Measurements from ENCODE around the gene OR12D3. TPM values are rescaled to one million over a fixed set of nuclear protein-coding genes. Genes with fewer than 3 reads are reported as not detected.

The OR12D3 gene
- total RNA-seq, 1 donor from 2014 or later, result not detected

DNA sequence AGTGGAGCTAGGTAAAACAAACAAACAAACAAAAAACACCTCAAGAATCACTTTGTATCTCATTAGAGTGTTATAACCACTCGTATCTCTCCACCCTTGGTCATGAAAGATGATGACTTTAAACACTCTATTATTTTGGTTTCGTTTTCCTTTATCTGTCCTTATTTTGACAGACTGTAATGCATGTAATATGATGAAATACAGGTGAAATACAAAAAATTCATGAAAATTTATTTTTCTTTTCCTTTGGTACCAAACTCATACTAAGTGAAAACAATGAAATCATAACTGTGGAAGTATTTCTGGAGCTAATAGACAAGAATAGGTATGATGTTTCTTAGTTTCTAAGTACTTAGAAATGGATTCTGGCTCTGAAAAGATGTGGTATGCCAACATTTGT is 24.4 kb upstream of the OR12D3 start:
- Mint-ChIP-seq H3K27ac (no peak overlapping the region), H3K9me3 (no peaks in the 10 kb centered on the region), H3K27me3 (peaks cover 23% of the 10 kb centered on the region), H3K4me1 (ENCODE audit: unreplicated experiment) (no peaks in the 10 kb centered on the region), H3K4me3 (no peak overlapping the region), H3K36me3 (no peaks in the 10 kb centered on the region)
- TF ChIP-seq, protein P1, sequence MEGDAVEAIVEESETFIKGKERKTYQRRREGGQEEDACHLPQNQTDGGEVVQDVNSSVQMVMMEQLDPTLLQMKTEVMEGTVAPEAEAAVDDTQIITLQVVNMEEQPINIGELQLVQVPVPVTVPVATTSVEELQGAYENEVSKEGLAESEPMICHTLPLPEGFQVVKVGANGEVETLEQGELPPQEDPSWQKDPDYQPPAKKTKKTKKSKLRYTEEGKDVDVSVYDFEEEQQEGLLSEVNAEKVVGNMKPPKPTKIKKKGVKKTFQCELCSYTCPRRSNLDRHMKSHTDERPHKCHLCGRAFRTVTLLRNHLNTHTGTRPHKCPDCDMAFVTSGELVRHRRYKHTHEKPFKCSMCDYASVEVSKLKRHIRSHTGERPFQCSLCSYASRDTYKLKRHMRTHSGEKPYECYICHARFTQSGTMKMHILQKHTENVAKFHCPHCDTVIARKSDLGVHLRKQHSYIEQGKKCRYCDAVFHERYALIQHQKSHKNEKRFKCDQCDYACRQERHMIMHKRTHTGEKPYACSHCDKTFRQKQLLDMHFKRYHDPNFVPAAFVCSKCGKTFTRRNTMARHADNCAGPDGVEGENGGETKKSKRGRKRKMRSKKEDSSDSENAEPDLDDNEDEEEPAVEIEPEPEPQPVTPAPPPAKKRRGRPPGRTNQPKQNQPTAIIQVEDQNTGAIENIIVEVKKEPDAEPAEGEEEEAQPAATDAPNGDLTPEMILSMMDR (conservative IDR thresholded peaks at IDR 0.05), result no peak
- DNase-seq (ENCODE audit: extremely low spot score, unreplicated experiment), result no peak

DNA sequence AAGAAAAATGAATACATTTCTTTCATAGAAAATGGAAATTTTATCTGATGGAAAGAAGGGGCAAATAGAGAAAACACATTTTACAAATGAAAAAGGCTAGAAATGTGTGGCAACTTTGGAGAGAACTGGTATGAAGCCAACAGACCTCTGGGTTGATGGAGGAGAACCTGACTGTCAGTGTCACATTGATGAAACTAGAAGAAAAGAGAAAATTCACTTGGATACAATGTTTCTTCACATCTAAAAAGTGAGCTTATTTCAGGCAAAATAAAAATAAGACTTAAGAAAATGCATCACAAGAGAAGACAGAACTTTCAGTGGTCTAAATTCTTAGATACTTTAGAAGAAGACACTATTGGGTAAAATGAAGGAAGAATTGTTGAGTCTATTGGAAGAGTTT is 20.2 kb upstream of the OR12D3 start, which contains the start of gene OR12D2:
Gene OR12D2 (plus strand): TSS at position 301 of the 400 bp plus-strand sequence. CDS start 1,069 bp downstream, outside the sequence.
- H3K4me1 Mint-ChIP-seq (ENCODE audit: unreplicated experiment), result no peaks in the 10 kb centered on the region
- no peaks in the 10 kb centered on the region for H3K9me3 Mint-ChIP-seq
- H3K36me3 Mint-ChIP-seq, result no peaks in the 10 kb centered on the region
- no peak for DNase-seq (ENCODE audit: extremely low spot score, unreplicated experiment)
- no peak within 1 kb of the TSS for H3K27ac Mint-ChIP-seq
- no peak within 1 kb of the TSS for H3K4me3 Mint-ChIP-seq
- peaks cover 20% of the 10 kb centered on the region for H3K27me3 Mint-ChIP-seq
- TF ChIP-seq, protein P1 (conservative IDR thresholded peaks at IDR 0.05), result no peak

DNA sequence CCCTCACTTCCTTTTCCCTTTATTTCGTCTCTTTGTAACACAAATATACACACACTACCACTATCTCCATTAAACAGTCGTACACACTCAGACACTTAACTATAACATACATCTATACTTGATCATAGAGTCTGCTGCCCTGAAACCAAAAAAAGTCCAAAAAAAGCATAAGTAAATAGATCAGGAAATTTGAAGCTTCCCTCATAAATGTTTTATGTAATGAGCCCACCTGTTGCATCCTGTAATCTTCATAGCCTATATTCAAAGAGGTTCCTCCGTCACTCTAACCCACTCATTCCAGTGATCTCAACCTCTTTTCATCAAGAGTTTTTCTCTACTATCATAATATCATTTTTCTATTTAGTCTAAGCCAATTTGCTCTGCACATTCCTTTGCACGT is 13.4 kb upstream of the OR12D3 start:
- TF ChIP-seq, protein P1 (conservative IDR thresholded peaks at IDR 0.05), result no peak
- H3K4me3 Mint-ChIP-seq, result no peak overlapping the region
- H3K4me1 Mint-ChIP-seq (ENCODE audit: unreplicated experiment), result no peaks in the 10 kb centered on the region
- H3K27ac Mint-ChIP-seq, result no peak overlapping the region
- no peak for DNase-seq (ENCODE audit: extremely low spot score, unreplicated experiment)
- H3K27me3 Mint-ChIP-seq, result peaks cover 22% of the 10 kb centered on the region
- H3K9me3 Mint-ChIP-seq, result no peaks in the 10 kb centered on the region
- no peaks in the 10 kb centered on the region for H3K36me3 Mint-ChIP-seq

DNA sequence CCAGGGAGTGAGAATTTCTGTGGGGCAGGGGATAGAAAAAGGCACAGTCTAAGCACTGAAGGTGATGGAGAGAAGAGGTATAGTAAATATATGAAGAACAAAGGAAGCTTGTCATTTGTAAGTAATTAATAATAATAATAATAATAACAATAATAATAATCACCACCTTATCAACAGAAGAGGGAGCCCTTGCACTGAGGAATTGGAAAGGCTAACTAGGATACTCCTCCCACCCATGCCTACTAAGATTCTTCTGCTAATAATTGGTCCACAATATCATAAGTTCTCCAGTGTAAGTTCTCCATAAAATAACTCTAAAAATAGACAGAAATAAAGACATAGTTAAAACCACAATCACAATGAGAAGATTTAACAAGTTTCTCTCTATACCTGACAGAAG is 912 bp upstream of the OR12D3 start:
- Mint-ChIP-seq H3K36me3 (no peaks in the 10 kb centered on the region), H3K27ac (no peak overlapping the region), H3K4me3 (no peak overlapping the region), H3K4me1 (ENCODE audit: unreplicated experiment) (no peaks in the 10 kb centered on the region), H3K27me3 (peaks cover 16% of the 10 kb centered on the region), H3K9me3 (no peaks in the 10 kb centered on the region)
- TF ChIP-seq, protein P1 (conservative IDR thresholded peaks at IDR 0.05), result peak; percentile 61
- DNase-seq (ENCODE audit: extremely low spot score, unreplicated experiment), result no peak

DNA sequence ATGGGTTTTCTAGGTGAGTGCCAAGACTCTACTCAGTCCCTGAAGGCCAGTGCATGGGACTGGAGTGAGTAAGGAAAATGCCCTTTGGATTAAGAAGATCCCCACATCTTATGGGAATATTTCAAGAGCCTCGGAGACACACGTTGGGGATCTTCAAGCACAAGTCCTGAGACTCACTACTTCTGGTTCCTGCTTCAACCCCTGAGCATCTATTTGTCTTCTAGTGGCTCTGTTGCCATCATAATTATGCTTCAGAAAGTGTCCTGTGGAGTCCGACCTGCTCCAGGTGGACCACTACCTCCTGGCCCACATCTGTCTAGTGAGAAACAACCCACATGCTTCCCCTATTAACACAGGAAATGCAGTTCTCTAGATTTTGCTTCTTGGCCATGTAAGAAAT is 6.3 kb downstream of the OR12D3 start, which contains the start of gene OR5V1:
Gene OR5V1 (minus strand): TSS at position 101 of the 400 bp plus-strand sequence. CDS start 12,670 bp downstream, outside the sequence.
- TF ChIP-seq, protein P1 (conservative IDR thresholded peaks at IDR 0.05), result no peak
- DNase-seq (ENCODE audit: extremely low spot score, unreplicated experiment), result no peak
- H3K9me3 Mint-ChIP-seq, result no peaks in the 10 kb centered on the region

DNA sequence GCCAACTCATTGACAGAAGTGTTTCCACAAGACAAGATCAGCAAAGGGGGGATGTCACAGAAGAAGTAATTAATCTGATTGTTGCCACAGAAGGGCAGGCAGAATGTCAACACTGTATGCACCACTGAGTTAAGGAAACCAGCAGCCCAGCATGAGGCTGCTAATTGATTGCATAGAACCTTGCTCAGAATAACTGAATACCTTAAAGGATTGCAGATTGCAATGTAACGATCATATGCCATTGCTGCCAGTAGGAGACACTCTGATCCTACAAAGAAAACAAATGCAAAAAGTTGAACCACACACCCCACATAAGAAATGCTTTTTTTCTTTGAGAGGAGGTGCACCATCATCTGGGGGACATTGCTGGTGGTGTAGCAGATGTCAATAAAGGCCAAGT is 19.5 kb downstream of the OR12D3 start:
- Mint-ChIP-seq H3K27me3 (peaks cover 11% of the 10 kb centered on the region), H3K36me3 (no peaks in the 10 kb centered on the region), H3K4me3 (no peak overlapping the region), H3K4me1 (ENCODE audit: unreplicated experiment) (no peaks in the 10 kb centered on the region), H3K27ac (no peak overlapping the region), H3K9me3 (no peaks in the 10 kb centered on the region)
- TF ChIP-seq, protein P1 (conservative IDR thresholded peaks at IDR 0.05), result no peak
- no peak for DNase-seq (ENCODE audit: extremely low spot score, unreplicated experiment)

More for the DNA sequence above, 6.3 kb downstream of the OR12D3 start, which contains the start of gene OR5V1:
- Mint-ChIP-seq H3K4me1 (ENCODE audit: unreplicated experiment) (no peaks in the 10 kb centered on the region), H3K36me3 (no peaks in the 10 kb centered on the region), H3K27me3 (peaks cover 16% of the 10 kb centered on the region), H3K27ac (no peak within 1 kb of the TSS), H3K4me3 (no peak within 1 kb of the TSS)
